HG03025 (cell line): Measurements from ENCODE around the gene MED14.
"Not testable (repeated sequence)": the region's sequence is repeated elsewhere in the genome, so short reads cannot be mapped to it uniquely, and the experiment has no call there.

ENCODE experiments used
- ATAC-seq: cut with Tn5 transposase; IDR thresholded peaks from one replicate; pipeline ENCODE4 v1.9.1; 2021; ENCODE audit warnings: mild to moderate bottlenecking, moderate library complexity; ENCODE audit not compliant: unreplicated experiment, low FRiP score

MED14 gene

GRCh38 chrX:40732499-40732898 is 2.8 kb downstream of the MED14 start:
- not testable (repeated sequence) for ATAC-seq

- no peak for ATAC-seq
Observed at GRCh38 chrX:40729598-40730584, 5.5 kb downstream of the MED14 start.

DNA sequence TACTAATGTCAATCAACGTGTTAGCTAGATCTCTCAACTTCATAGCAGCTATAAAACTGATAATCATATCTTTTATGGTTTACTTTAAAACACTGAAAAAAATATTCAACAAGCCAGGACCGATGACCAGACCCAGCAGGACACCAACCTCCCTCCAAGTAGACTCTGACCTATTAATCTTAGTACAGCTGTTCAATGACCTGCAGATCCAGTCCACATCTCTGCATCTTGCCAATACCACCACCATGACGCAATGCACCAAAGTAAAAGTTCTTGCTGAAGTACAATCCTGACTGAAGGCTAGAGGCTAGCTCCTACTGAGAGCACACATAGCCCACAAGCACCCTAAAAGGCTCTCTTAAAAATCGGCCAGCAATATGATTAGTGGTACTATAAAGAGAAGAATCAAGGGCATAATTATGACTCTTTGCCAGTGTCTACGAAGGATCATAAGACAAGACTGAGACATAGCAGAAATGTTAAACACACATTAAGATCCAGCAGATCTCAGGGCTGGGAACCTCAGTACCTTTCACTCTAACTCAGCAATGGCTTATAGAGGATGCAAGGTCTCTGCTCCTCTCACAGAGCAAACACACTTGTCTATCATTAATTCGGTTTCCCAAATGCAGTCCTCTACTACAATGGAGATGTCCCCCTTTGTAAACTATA is 7.6 kb downstream of the MED14 start:
- ATAC-seq: no peak

DNA sequence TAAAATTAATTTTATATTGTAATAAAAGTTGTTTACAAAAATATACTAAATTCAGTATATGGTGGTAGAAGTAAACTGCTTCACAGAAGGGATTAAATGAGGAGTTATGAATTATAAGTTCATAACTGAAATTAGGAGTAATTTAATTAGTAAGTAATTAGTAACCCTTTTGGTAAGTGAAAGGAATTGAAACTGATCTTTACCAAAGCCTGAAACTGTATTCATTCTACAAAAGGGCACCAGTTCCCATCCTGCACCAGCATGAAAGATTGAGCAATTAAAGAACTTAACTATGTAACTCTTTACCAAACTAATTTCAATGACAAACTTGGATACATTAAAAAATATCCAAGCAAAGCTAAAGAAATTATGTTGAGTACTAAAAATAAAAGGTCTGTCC is 8.2 kb downstream of the MED14 start:
- ATAC-seq: no peak

DNA sequence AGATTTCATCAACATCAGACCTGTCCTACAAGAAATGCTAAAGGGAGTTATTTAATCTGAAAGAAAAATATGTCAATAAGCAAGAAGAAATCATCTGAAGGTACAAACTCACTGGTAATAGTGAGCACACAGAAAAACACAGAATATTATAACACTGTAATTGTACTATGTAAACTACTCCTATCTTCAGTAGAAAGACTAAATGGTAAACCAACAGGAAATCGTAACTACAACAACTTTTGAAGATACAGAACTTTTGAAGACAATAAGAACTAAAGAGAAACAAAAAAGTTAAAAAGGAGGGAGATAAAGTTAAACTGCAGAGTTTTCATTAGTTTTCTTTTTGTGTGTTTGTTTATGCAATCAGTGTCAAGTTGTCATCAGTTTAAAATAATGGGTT is 12.4 kb downstream of the MED14 start:
- no peak for ATAC-seq

- no peak for ATAC-seq
Observed at GRCh38 chrX:40721489-40722106, 13.7 kb downstream of the MED14 start.

DNA sequence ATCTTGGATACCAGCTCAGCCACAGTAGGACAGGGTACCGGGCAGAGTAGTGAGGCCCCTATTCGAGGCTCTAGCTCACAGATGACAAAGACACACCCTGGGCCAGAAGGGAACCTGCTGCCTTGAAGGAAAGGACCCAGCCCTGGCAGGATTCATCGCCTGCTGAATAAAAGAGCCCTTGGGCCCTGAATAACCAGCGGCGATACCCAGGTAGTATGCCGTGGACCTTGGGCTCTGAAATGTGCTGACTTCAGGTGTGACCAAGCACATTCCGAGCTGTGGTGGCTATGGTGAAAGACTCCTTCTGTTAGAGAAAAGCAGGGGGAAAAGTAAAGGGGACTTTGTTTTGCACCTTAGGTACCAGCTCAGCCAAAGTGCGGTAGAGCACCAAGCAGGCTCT is 14.6 kb downstream of the MED14 start:
- ATAC-seq: no peak

DNA sequence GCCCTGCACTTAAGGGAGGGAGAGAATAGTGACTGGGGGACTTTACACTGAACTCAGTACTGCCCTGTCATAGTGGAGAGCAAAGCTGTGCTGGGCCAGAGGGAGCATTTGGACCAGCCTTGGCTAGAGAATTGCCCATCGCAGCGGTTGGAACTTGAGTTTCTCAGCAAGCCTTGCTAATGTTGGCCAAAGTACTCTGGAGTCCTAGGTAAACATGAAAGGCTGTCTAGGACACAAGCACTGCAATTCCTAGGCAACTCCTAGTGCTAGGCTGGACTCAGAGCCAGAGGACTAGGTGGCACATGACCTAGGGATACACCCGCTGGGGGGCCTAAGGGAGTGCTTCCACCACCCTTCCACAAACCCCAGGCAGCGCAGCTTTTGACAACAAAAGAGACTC is 15.0 kb downstream of the MED14 start:
- no peak for ATAC-seq

- ATAC-seq: no peak
Observed at GRCh38 chrX:40719731-40720130, 15.6 kb downstream of the MED14 start.

DNA sequence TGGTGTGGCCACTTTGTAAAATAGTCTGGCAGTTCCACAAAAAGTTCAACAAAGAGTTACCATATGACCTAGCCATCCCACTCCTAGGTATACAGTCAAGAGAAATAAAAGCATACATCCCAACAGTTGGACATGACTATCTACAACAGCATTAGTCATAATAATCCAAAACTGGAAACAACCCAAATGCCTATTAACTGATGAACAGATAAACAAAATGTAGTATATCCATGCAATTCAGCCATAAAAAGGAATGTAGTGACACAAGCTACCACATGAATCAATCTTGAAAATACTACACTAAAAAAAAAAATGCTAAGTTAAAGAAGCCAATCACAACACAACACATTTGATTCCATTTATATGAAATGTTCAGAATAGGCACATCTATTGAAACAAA is 16.1 kb downstream of the MED14 start:
- no peak for ATAC-seq

GRCh38 chrX:40709395-40709794 is 25.9 kb downstream of the MED14 start:
- ATAC-seq: no peak

GRCh38 chrX:40705658-40706312 is 29.6 kb downstream of the MED14 start:
- ATAC-seq: no peak

GRCh38 chrX:40700640-40701342 is 34.6 kb downstream of the MED14 start:
- no peak for ATAC-seq

- ATAC-seq: no peak
Observed at GRCh38 chrX:40698851-40699250, 36.5 kb downstream of the MED14 start.

- ATAC-seq: no peak
Observed at GRCh38 chrX:40694802-40695201, 40.5 kb downstream of the MED14 start.

- ATAC-seq: no peak
Observed at GRCh38 chrX:40688929-40689328, 46.4 kb downstream of the MED14 start.

- no peak for ATAC-seq
Observed at GRCh38 chrX:40687169-40687568, 48.2 kb downstream of the MED14 start.

- ATAC-seq: no peak
Observed at GRCh38 chrX:40685362-40685918, 49.9 kb downstream of the MED14 start.

DNA sequence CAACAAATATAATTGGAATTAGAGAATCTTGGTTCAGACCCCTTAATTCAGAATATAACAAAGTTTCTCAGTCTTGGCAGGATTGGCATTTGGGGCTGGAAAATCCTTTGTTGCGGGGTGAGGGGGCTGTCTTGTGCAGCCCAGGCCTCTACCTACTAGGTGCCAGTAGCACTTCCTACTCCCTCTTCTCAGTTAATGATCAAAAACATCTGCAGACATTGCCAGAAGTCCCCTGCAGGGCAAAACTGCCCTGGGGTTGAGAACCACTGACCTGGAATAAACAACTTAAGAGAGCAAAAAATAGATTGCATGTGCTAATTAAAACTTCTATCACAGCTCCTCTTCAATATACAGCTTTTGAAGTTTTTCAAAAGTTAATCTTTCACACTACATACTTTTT is 51.2 kb downstream of the MED14 start:
- no peak for ATAC-seq

- ATAC-seq: no peak
Observed at GRCh38 chrX:40683245-40683644, 52.1 kb downstream of the MED14 start.
